OCI-M2 (cell line): ENCODE measurements around the gene BRD3.

Source experiments
- DNase-seq: peaks from one replicate; lab custom pipeline; 2025; ENCODE audit not compliant: unreplicated experiment; lab: John Stamatoyannopoulos, UW

Gene BRD3

GRCh38 chr9:134066913-134067851 is 644 bp downstream of the BRD3 start:
- no peak for DNase-seq

GRCh38 chr9:134066526-134066912 is 1.3 kb downstream of the BRD3 start:
- no peak for DNase-seq

GRCh38 chr9:134065612-134066419 is 2.0 kb downstream of the BRD3 start:
- no peak for DNase-seq

- DNase-seq = no peak
These were observed 3.1 kb downstream of the BRD3 start for GRCh38 chr9:134064711-134065110.

- DNase-seq = no peak
These were observed 4.0 kb downstream of the BRD3 start for GRCh38 chr9:134063571-134064450.

- no peak for DNase-seq
These were observed 4.7 kb downstream of the BRD3 start for GRCh38 chr9:134063088-134063570.

- no peak for DNase-seq
These were observed 5.3 kb downstream of the BRD3 start for GRCh38 chr9:134062461-134063087.

- no peak for DNase-seq
These were observed 6.0 kb downstream of the BRD3 start for GRCh38 chr9:134061688-134062371.

- DNase-seq = no peak
These were observed 6.7 kb downstream of the BRD3 start for GRCh38 chr9:134061019-134061687.

- no peak for DNase-seq
These were observed 7.3 kb downstream of the BRD3 start for GRCh38 chr9:134060546-134060945.

- no peak for DNase-seq
These were observed 8.0 kb downstream of the BRD3 start for GRCh38 chr9:134059661-134060395.

GRCh38 chr9:134059188-134059641 is 8.6 kb downstream of the BRD3 start:
- no peak for DNase-seq

GRCh38 chr9:134058716-134059115 is 9.1 kb downstream of the BRD3 start:
- DNase-seq = no peak

- no peak for DNase-seq
These were observed 9.8 kb downstream of the BRD3 start for GRCh38 chr9:134057751-134058701.

- DNase-seq = no peak
These were observed 10.5 kb downstream of the BRD3 start for GRCh38 chr9:134057307-134057657.

GRCh38 chr9:134056483-134057306 is 11.1 kb downstream of the BRD3 start:
- no peak for DNase-seq
